Keratinocyte (primary cell): ENCODE results near the gene SUSD3. TPM values are rescaled to one million over a fixed set of nuclear protein-coding genes. Genes with fewer than 3 reads are reported as not detected.

Experiments used
- DNase-seq: peaks from one replicate; pipeline ENCODE4 v3.0.0-alpha.2; 2011; ENCODE audit warnings: low read depth, missing footprints, low spot score
- FAIRE-seq: peaks from 2 replicates; lab custom pipeline; 2011; peaks lifted over from hg19 to GRCh38; lab: Jason Lieb, UNC
- H2AFZ ChIP-seq: 2 replicates; pipeline ENCODE4 v1.6.0; 2012; ENCODE audit warnings: low read length, control low read depth, inconsistent platforms; ENCODE audit not compliant: control insufficient read depth
- H3K27ac ChIP-seq: 2 replicates; pipeline ENCODE4 v1.5.1; 2011; ENCODE audit warnings: low read length; ENCODE audit not compliant: control insufficient read depth, insufficient read depth
- H3K27me3 ChIP-seq: 3 replicates; pipeline ENCODE4 v1.6.0; 2011; ENCODE audit warnings: low read length; ENCODE audit not compliant: control insufficient read depth, insufficient read depth; ENCODE audit errors: extremely low read depth
- H3K36me3 ChIP-seq, 2 experiments: 2 replicates in 1 of 2; 3 replicates in 1 of 2; pipeline ENCODE4 v1.5.1; 2011; ENCODE audit warnings: low read length in 2 of 2, mild to moderate bottlenecking in 1 of 2; ENCODE audit not compliant: control insufficient read depth in 2 of 2, insufficient read depth in 2 of 2; ENCODE audit errors: extremely low read depth in 1 of 2
- H3K4me1 ChIP-seq: 3 replicates; pipeline ENCODE4 v1.5.1; 2011; ENCODE audit warnings: low read length; ENCODE audit not compliant: control insufficient read depth, insufficient read depth; ENCODE audit errors: extremely low read depth
- H3K4me2 ChIP-seq: 3 replicates; pipeline ENCODE4 v1.6.0; 2011; ENCODE audit warnings: low read depth, low read length; ENCODE audit not compliant: control insufficient read depth, insufficient read depth; ENCODE audit errors: extremely low read depth
- H3K4me3 ChIP-seq, 3 experiments: fragments of 200-600 bp in 1 of 3; sonication (generic) in 1 of 3; 2 replicates in 2 of 3; 3 replicates in 1 of 3; pipeline ENCODE4 v1.5.1; 2011 to 2016; ENCODE audit warnings: low read length in 3 of 3, mild to moderate bottlenecking in 3 of 3, control low read depth in 2 of 3, inconsistent platforms in 1 of 3, low read depth in 1 of 3, mixed read lengths in 1 of 3, mixed run types in 1 of 3, moderate library complexity in 1 of 3; ENCODE audit not compliant: control insufficient read depth in 2 of 3, insufficient read depth in 2 of 3; ENCODE audit errors: extremely low read depth in 1 of 3
- H3K79me2 ChIP-seq: 2 replicates; pipeline ENCODE4 v1.6.0; 2012; ENCODE audit warnings: low read length; ENCODE audit not compliant: control insufficient read depth, insufficient read depth
- H3K9ac ChIP-seq: 3 replicates; pipeline ENCODE4 v1.6.0; 2011; ENCODE audit warnings: low read length; ENCODE audit not compliant: control insufficient read depth, insufficient read depth; ENCODE audit errors: extremely low read depth
- H3K9me1 ChIP-seq: 3 replicates; pipeline ENCODE4 v1.6.0; 2011; ENCODE audit warnings: low read length; ENCODE audit not compliant: control insufficient read depth, insufficient read depth; ENCODE audit errors: extremely low read depth
- H3K9me3 ChIP-seq: 2 replicates; pipeline ENCODE4 v1.5.1; 2012; ENCODE audit warnings: low read depth, low read length; ENCODE audit not compliant: control insufficient read depth
- H4K20me1 ChIP-seq: 3 replicates; pipeline ENCODE4 v1.6.0; 2011; ENCODE audit warnings: low read length; ENCODE audit not compliant: control insufficient read depth, insufficient read depth; ENCODE audit errors: extremely low read depth
- EZH2 ChIP-seq: IDR thresholded peaks from one replicate; pipeline ENCODE4 v1.6.1; 2012; ENCODE audit warnings: inconsistent platforms, mild to moderate bottlenecking, low read length, moderate library complexity
- dilution Hi-C: fragments of 300-500 bp; cut with MboI; formaldehyde crosslinking; loops from one replicate; pipeline ENCODE4 v1.7.0; 2020; ENCODE audit warnings: low sequenced_read_pairs; ENCODE audit not compliant: extremely low pct_ligation_motif_present
- polyA plus RNA-seq, 5 experiments: library from polyadenylated mRNA; depleted of rRNA in 3 of 5; stranded (reverse) in 3 of 5; stranded (forward) in 1 of 5; unstranded in 1 of 5; fragments of >200 nt; gene quantifications; 1 replicate in 1 of 5; 2 replicates in 3 of 5; 3 replicates in 1 of 5; pipeline versions ENCODE4 v1.2.1 to v1.2.3, GENCODE V29; 2011 to 2012; ENCODE audit warnings: missing spikeins in 2 of 5, low read depth in 1 of 5, low replicate concordance in 1 of 5
- TF ChIP-seq, protein P1 (sequence below), 3 experiments: IDR thresholded peaks in 1 of 3; conservative IDR thresholded peaks in 1 of 3; optimal IDR thresholded peaks in 1 of 3; 2 replicates in 2 of 3; 3 replicates in 1 of 3; pipeline versions ENCODE3 to v1.5.1; 2011; ENCODE audit warnings: low read length in 3 of 3, mild to moderate bottlenecking in 3 of 3, moderate library complexity in 2 of 3, control low read depth in 1 of 3, inconsistent platforms in 1 of 3; ENCODE audit not compliant: insufficient read depth in 2 of 3; ENCODE audit errors: extremely low read depth in 1 of 3

Gene SUSD3
- polyA plus RNA-seq, 1 donor (not counting 4 experiments of a cell fraction or from before 2014, with no cell fraction given): 0.20 TPM

GRCh38 chr9:93112116-93112863 lies 53.8 kb downstream of the SUSD3 start:
- Histone ChIP-seq H3K4me3 (no peak overlapping the region), H3K36me3 (peaks cover 16 to 24% of the 10 kb centered on the region in 2 experiments), H3K9ac (no peak overlapping the region), H4K20me1 (no peaks in the 10 kb centered on the region), H3K4me2 (no peak overlapping the region), H3K9me1 (peaks cover 3% of the 10 kb centered on the region), H3K79me2 (peaks cover 4% of the 10 kb centered on the region), H3K9me3 (no peaks in the 10 kb centered on the region), H3K4me1 (peaks cover 3% of the 10 kb centered on the region), H2AFZ (no peak overlapping the region), H3K27me3 (no peaks in the 10 kb centered on the region), H3K27ac (no peak overlapping the region)
- no peak for DNase-seq
- no peak for FAIRE-seq
- no peak for TF ChIP-seq EZH2
- TF ChIP-seq, protein P1, sequence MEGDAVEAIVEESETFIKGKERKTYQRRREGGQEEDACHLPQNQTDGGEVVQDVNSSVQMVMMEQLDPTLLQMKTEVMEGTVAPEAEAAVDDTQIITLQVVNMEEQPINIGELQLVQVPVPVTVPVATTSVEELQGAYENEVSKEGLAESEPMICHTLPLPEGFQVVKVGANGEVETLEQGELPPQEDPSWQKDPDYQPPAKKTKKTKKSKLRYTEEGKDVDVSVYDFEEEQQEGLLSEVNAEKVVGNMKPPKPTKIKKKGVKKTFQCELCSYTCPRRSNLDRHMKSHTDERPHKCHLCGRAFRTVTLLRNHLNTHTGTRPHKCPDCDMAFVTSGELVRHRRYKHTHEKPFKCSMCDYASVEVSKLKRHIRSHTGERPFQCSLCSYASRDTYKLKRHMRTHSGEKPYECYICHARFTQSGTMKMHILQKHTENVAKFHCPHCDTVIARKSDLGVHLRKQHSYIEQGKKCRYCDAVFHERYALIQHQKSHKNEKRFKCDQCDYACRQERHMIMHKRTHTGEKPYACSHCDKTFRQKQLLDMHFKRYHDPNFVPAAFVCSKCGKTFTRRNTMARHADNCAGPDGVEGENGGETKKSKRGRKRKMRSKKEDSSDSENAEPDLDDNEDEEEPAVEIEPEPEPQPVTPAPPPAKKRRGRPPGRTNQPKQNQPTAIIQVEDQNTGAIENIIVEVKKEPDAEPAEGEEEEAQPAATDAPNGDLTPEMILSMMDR (optimal IDR thresholded peaks at IDR 0.05 in 1 of 3, IDR thresholded peaks at IDR 0.05 in 1 of 3, conservative IDR thresholded peaks at IDR 0.05 in 1 of 3; ENCODE audit: extremely low read depth in 1 of 3, insufficient read depth in 2 of 3, low read length in 3 of 3): no peak
- dilution Hi-C loops: no loop called here

- Histone ChIP-seq H3K4me1 (no peaks in the 10 kb centered on the region), H3K9me1 (peaks cover 3% of the 10 kb centered on the region), H3K79me2 (no peaks in the 10 kb centered on the region), H2AFZ (no peak overlapping the region), H3K9me3 (no peaks in the 10 kb centered on the region), H3K36me3 (peaks cover 10 to 20% of the 10 kb centered on the region in 2 experiments), H4K20me1 (no peaks in the 10 kb centered on the region), H3K4me2 (no peak overlapping the region), H3K4me3 (no peak overlapping the region), H3K9ac (no peak overlapping the region), H3K27me3 (no peaks in the 10 kb centered on the region), H3K27ac (no peak overlapping the region)
- TF ChIP-seq, protein P1 (optimal IDR thresholded peaks at IDR 0.05 in 1 of 3, IDR thresholded peaks at IDR 0.05 in 1 of 3, conservative IDR thresholded peaks at IDR 0.05 in 1 of 3; ENCODE audit: extremely low read depth in 1 of 3, insufficient read depth in 2 of 3, low read length in 3 of 3): no peak
- no peak for TF ChIP-seq EZH2
- no peak for DNase-seq
- dilution Hi-C loops: no loop called here
- no peak for FAIRE-seq
Observed at GRCh38 chr9:93112864-93113389, 54.4 kb downstream of the SUSD3 start.
